Astrocyte (in vitro differentiated cells and primary cell): Measurements from ENCODE around the gene MFSD6L. TPM values are rescaled to one million over a fixed set of nuclear protein-coding genes. Genes with fewer than 3 reads are reported as not detected.

Source experiments
- DNase-seq: peaks from one replicate; pipeline ENCODE4 v3.0.0-alpha.2; 2010; ENCODE audit warnings: low read depth
- FAIRE-seq: peaks from 2 replicates; lab custom pipeline; 2011; peaks lifted over from hg19 to GRCh38; lab: Jason Lieb, UNC
- H2AFZ ChIP-seq: 2 replicates; pipeline ENCODE4 v1.6.0; 2012; ENCODE audit warnings: low read depth, low read length, inconsistent platforms
- H3K27ac ChIP-seq: 2 replicates; pipeline ENCODE4 v1.5.1; 2011; ENCODE audit warnings: low read depth, low read length, inconsistent platforms
- H3K27me3 ChIP-seq: 2 replicates; pipeline ENCODE4 v1.6.0; 2011; ENCODE audit warnings: low read length, inconsistent platforms; ENCODE audit not compliant: insufficient read depth
- H3K36me3 ChIP-seq: 2 replicates; pipeline ENCODE4 v1.5.1; 2011; ENCODE audit warnings: low read length, inconsistent platforms; ENCODE audit not compliant: insufficient read depth
- H3K4me1 ChIP-seq: 2 replicates; pipeline ENCODE4 v1.5.1; 2011; ENCODE audit warnings: low read length, inconsistent platforms; ENCODE audit not compliant: insufficient read depth
- H3K4me2 ChIP-seq: 2 replicates; pipeline ENCODE4 v1.6.0; 2012; ENCODE audit warnings: low read length, inconsistent platforms
- H3K4me3 ChIP-seq: 2 replicates; pipeline ENCODE4 v1.5.1; 2011; ENCODE audit warnings: low read depth, mild to moderate bottlenecking, low read length, inconsistent platforms; ENCODE audit not compliant: insufficient read depth
- H3K79me2 ChIP-seq: 2 replicates; pipeline ENCODE4 v1.6.0; 2012; ENCODE audit warnings: mild to moderate bottlenecking, low read length, inconsistent platforms; ENCODE audit not compliant: insufficient read depth
- H3K9ac ChIP-seq: 2 replicates; pipeline ENCODE4 v1.6.0; 2012; ENCODE audit warnings: mild to moderate bottlenecking, low read length, inconsistent platforms
- H3K9me3 ChIP-seq: 2 replicates; pipeline ENCODE4 v1.5.1; 2012; ENCODE audit warnings: low read depth, mild to moderate bottlenecking, low read length, inconsistent platforms; ENCODE audit not compliant: insufficient read depth
- H4K20me1 ChIP-seq: 2 replicates; pipeline ENCODE4 v1.6.0; 2012; ENCODE audit warnings: low read length, inconsistent platforms; ENCODE audit not compliant: insufficient read depth
- H3K27ac Mint-ChIP-seq: one replicate; pipeline ENCODE4 v1.8.0; 2021; ENCODE audit warnings: mild to moderate bottlenecking, mixed read lengths; ENCODE audit not compliant: unreplicated experiment
- H3K27me3 Mint-ChIP-seq: one replicate; pipeline ENCODE4 v1.8.0; 2021; ENCODE audit warnings: low read depth, mixed read lengths; ENCODE audit not compliant: unreplicated experiment
- H3K36me3 Mint-ChIP-seq: one replicate; pipeline ENCODE4 v1.8.0; 2021; ENCODE audit warnings: low read depth, mixed read lengths; ENCODE audit not compliant: unreplicated experiment
- H3K4me1 Mint-ChIP-seq: one replicate; pipeline ENCODE4 v1.8.0; 2021; ENCODE audit warnings: low read depth, mixed read lengths; ENCODE audit not compliant: unreplicated experiment
- H3K4me3 Mint-ChIP-seq: one replicate; pipeline ENCODE4 v1.8.0; 2021; ENCODE audit warnings: mild to moderate bottlenecking, moderate library complexity, mixed read lengths; ENCODE audit not compliant: unreplicated experiment
- H3K9me3 Mint-ChIP-seq: one replicate; pipeline ENCODE4 v1.8.0; 2021; ENCODE audit warnings: mild to moderate bottlenecking, mixed read lengths; ENCODE audit not compliant: unreplicated experiment
- EZH2 ChIP-seq: IDR thresholded peaks from 2 replicates; pipeline ENCODE4 v1.6.1; 2012; ENCODE audit warnings: mild to moderate bottlenecking, low read length, inconsistent platforms; ENCODE audit not compliant: insufficient read depth
- total RNA-seq: library from RNA; stranded (reverse); gene quantifications from 2 replicates; pipeline ENCODE4 v1.2.1, GENCODE V29; 2021
- TF ChIP-seq, protein P1 (sequence below): IDR thresholded peaks from 2 replicates; pipeline ENCODE4 v1.5.1; 2011; ENCODE audit warnings: low read depth, mild to moderate bottlenecking, inconsistent platforms, low read length, moderate library complexity; ENCODE audit not compliant: insufficient read depth

MFSD6L gene
- total RNA-seq, 1 donor from 2014 or later, result not detected

DNA sequence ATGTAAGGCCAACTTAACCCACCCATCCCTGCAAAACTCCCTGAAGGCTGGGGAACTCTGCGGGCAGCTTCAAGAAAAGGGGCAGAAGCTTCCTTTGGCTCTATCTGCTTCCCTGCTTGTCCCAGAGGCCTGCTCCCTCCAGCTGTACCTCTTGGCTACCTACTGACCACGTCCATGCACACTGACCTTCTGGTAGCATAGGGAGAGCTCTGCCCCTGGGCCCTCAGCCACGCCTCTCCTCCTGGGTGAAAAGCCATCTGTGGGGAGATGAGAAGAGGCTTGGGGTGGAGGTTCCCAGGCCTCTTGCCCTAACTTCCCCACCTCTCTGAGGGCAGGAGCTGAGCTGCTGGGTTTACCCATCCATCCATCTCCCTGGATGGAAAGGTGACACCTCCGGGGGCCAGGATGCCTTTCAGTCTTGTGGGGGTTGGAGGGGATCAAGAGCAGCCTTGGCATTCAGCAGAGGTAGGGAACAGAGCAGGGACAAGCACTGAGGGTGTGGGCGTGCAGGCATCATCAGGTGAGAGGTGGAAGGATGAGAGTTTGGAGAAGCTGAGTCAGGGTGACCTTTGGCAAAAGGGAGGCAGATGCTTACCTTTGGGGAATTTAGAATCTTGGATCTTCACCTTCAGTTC lies 23.4 kb upstream of the MFSD6L start:
- TF ChIP-seq EZH2, result no peak
- TF ChIP-seq, protein P1, sequence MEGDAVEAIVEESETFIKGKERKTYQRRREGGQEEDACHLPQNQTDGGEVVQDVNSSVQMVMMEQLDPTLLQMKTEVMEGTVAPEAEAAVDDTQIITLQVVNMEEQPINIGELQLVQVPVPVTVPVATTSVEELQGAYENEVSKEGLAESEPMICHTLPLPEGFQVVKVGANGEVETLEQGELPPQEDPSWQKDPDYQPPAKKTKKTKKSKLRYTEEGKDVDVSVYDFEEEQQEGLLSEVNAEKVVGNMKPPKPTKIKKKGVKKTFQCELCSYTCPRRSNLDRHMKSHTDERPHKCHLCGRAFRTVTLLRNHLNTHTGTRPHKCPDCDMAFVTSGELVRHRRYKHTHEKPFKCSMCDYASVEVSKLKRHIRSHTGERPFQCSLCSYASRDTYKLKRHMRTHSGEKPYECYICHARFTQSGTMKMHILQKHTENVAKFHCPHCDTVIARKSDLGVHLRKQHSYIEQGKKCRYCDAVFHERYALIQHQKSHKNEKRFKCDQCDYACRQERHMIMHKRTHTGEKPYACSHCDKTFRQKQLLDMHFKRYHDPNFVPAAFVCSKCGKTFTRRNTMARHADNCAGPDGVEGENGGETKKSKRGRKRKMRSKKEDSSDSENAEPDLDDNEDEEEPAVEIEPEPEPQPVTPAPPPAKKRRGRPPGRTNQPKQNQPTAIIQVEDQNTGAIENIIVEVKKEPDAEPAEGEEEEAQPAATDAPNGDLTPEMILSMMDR, result no peak
- no peak for FAIRE-seq

DNA sequence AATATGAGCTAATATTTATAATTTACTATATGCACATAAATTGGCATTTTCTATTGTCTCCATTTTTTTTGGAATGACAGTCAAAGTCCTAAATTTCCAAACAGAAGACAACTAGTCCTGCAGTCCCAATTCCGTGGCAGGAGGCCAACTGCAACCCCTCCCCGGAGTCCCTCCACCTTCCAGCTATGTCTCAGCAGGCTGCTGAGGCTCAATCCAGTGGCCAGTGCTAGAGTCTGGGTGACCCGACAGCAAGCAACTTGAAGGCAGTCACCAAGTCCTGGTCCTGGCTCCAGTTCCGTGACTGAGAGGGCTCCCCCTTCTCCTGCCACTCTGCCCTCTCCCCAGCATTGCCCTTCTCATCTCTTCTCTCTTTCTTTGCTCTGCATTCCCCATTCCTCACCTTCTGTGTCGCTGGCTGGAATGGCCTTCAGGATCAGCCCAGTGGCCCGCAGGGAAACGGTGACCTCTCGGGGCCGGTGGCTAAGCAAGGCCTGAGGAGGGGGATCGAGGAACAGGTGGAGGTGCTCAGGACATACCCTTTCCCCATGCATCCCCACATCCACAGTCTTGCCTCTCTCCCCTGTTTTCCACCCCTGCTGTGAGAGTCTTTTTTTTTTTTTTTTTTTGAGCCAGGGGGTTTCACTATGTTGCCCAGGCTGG lies 22.4 kb upstream of the MFSD6L start:
- Histone ChIP-seq H3K4me3 (no peak overlapping the region), H3K4me1 (no peaks in the 10 kb centered on the region), H3K9me3 (peaks cover 2% of the 10 kb centered on the region), H3K4me2 (no peak overlapping the region), H3K9ac (no peak overlapping the region), H3K79me2 (no peaks in the 10 kb centered on the region), H3K27ac (no peak overlapping the region), H2AFZ (no peak overlapping the region), H3K27me3 (no peaks in the 10 kb centered on the region), H4K20me1 (no peaks in the 10 kb centered on the region), H3K36me3 (no peaks in the 10 kb centered on the region)
- DNase-seq, result no peak
- Mint-ChIP-seq H3K9me3 (peaks cover 12% of the 10 kb centered on the region), H3K27me3 (peaks cover 19% of the 10 kb centered on the region), H3K36me3 (no peaks in the 10 kb centered on the region), H3K27ac (peak overlapping the region; percentile 72), H3K4me3 (no peak overlapping the region), H3K4me1 (peaks cover 12% of the 10 kb centered on the region)
- no peak for FAIRE-seq
- TF ChIP-seq EZH2, result no peak
- TF ChIP-seq, protein P1, result no peak

More for the DNA sequence above, 23.4 kb upstream of the MFSD6L start:
- no peak for DNase-seq
- Mint-ChIP-seq H3K27ac (no peak overlapping the region), H3K36me3 (no peaks in the 10 kb centered on the region), H3K4me1 (peaks cover 12% of the 10 kb centered on the region), H3K9me3 (peaks cover 12% of the 10 kb centered on the region), H3K4me3 (no peak overlapping the region), H3K27me3 (peaks cover 22% of the 10 kb centered on the region)
- Histone ChIP-seq H3K9me3 (peaks cover 2% of the 10 kb centered on the region), H3K27ac (no peak overlapping the region), H2AFZ (no peak overlapping the region), H3K4me1 (no peaks in the 10 kb centered on the region), H3K36me3 (no peaks in the 10 kb centered on the region), H3K9ac (no peak overlapping the region), H3K4me2 (no peak overlapping the region), H3K79me2 (no peaks in the 10 kb centered on the region), H4K20me1 (no peaks in the 10 kb centered on the region), H3K27me3 (no peaks in the 10 kb centered on the region), H3K4me3 (no peak overlapping the region)
